Motor neuron (in vitro differentiated cells): ENCODE measurements around the gene EFR3B. TPM values are rescaled to one million over a fixed set of nuclear protein-coding genes. Genes with fewer than 3 reads are reported as not detected.
"Not testable (repeated sequence)": the region's sequence is repeated elsewhere in the genome, so short reads cannot be mapped to it uniquely, and the experiment has no call there.

Experiments used
- ATAC-seq, 8 experiments: fragments of 200-7000 bp; cut with Tn5 transposase; replicated peaks in 6 of 8; 2 replicates each; pipeline ENCODE4 v1.8.0; 2021; ENCODE audit warnings: mild to moderate bottlenecking in 8 of 8, moderate library complexity in 8 of 8
- H3K27ac ChIP-seq, 2 donors: fragments of 250-450 bp; sonication (Bioruptor Pico); 2 replicates each; pipeline ENCODE4 v1.9.0; 2021; ENCODE audit warnings: antibody characterized with exemption in 2 of 2, mild to moderate bottlenecking in 2 of 2, moderate library complexity in 1 of 2
- H3K4me1 ChIP-seq, 2 donors: fragments of 250-450 bp; sonication (Bioruptor Pico); replicated peaks in 1 of 2; 2 replicates each; pipeline ENCODE4 v1.6.1; 2021; ENCODE audit warnings: antibody characterized with exemption in 2 of 2, mild to moderate bottlenecking in 2 of 2, moderate library complexity in 1 of 2
- H3K4me3 ChIP-seq, 5 donors: fragments of 250-450 bp; sonication (Bioruptor Pico); 2 replicates each; pipeline ENCODE4 v1.9.0; 2021; ENCODE audit warnings: antibody characterized with exemption in 5 of 5, mild to moderate bottlenecking in 5 of 5, moderate library complexity in 4 of 5
- WGBS, 10 experiments: fragments of 450-650 bp; shearing (Covaris generic); methylation state at CpG; one replicate each; pipeline ENCODE4 v1.0.0; 2022; 5-methylcytosine and 5-hydroxymethylcytosine counted together
- in situ Hi-C, 9 experiments: fragments of 400-800 bp; cut with MboI; loops; one replicate each; pipeline ENCODE4 v1.15.0; 2021; ENCODE audit warnings: low sequenced_read_pairs in 9 of 9, low pct_unique_long_range_greater_than_20kb in 2 of 9; ENCODE audit not compliant: unreplicated experiment in 9 of 9
- total RNA-seq, 8 experiments: library from RNA; unstranded; fragments of 300-600 nt; gene quantifications; 2 replicates each; pipeline versions ENCODE4 v1.2.3 to v1.2.4, GENCODE V29; 2022

The EFR3B gene
- total RNA-seq, 8 experiments from 2014 or later: 12.3 to 30.7 (median 21.1) TPM

GRCh38 chr2:25125976-25126375 is 84.1 kb downstream of the EFR3B start:
- 80 to 100% (median 89%) methylated on average over 1 to 4 of the region's 4 CpGs; no CpG with 5 or more reads in 2 of the 10 experiments for WGBS, 10 experiments
- ATAC-seq: no peak
- H3K4me1 ChIP-seq: peaks cover 0 to 2% of the 10 kb centered on the region in 2 donors
- H3K4me3 ChIP-seq: no peak overlapping the region
- in situ Hi-C loops: loop anchor here in 3 of 9 experiments (10.0 to 25.0 kb wide), 3 partner anchors 139 to 714 kb away; partner anchors contain the start of gene DNAJC27 (in 1 of the 3)
- H3K27ac ChIP-seq: no peak overlapping the region

GRCh38 chr2:25127071-25127470 is 85.2 kb downstream of the EFR3B start:
- H3K27ac ChIP-seq, ATAC-seq, H3K4me1 ChIP-seq, H3K4me3 ChIP-seq: not testable (repeated sequence)
- WGBS, 10 experiments: 37 to 100% (median 65%) methylated on average over 2 to 3 of the region's 3 CpGs; no CpG with 5 or more reads in 4 of the 10 experiments
- in situ Hi-C loops: loop anchor here in 3 of 9 experiments (10.0 to 25.0 kb wide), 3 partner anchors 140 to 715 kb away; partner anchors contain the start of gene DNAJC27 (in 1 of the 3)

- ATAC-seq: no peak
- peaks cover 0 to 7% of the 10 kb centered on the region in 2 donors for H3K4me1 ChIP-seq
- H3K4me3 ChIP-seq: no peak overlapping the region
- 40 to 100% (median 86%) methylated on average over 1 to 3 of the region's 5 CpGs; no CpG with 5 or more reads in 5 of the 10 experiments for WGBS, 10 experiments
- in situ Hi-C loops: loop anchor here in 3 of 9 experiments (10.0 to 25.0 kb wide), 3 partner anchors 140 to 715 kb away; partner anchors contain the start of gene DNAJC27 (in 1 of the 3)
- H3K27ac ChIP-seq: no peak overlapping the region
These were observed 85.8 kb downstream of the EFR3B start for GRCh38 chr2:25127646-25128045.

- ATAC-seq: no peak
- 40 to 100% (median 85%) methylated on average over 1 to 11 of the region's 15 CpGs; no CpG with 5 or more reads in 4 of the 10 experiments for WGBS, 10 experiments
These were observed 88.1 kb downstream of the EFR3B start for GRCh38 chr2:25129901-25130520.

GRCh38 chr2:25131253-25131566 is 89.3 kb downstream of the EFR3B start:
- Histone ChIP-seq H3K27ac (no peak overlapping the region), H3K4me3 (no peak overlapping the region), H3K4me1 (peaks cover 0 to 7% of the 10 kb centered on the region in 2 donors)
- WGBS, 10 experiments: 86 to 100% (median 91%) methylated on average over 1 to 10 of the region's 24 CpGs; no CpG with 5 or more reads in 5 of the 10 experiments
- in situ Hi-C loops: loop anchor here in 4 of 9 experiments (10.0 to 25.0 kb wide), 3 partner anchors 144 to 719 kb away; no protein-coding TSS in a partner anchor
- ATAC-seq: no peak

More at GRCh38 chr2:25129901-25130520, 88.1 kb downstream of the EFR3B start:
- peaks cover 0 to 7% of the 10 kb centered on the region in 2 donors for H3K4me1 ChIP-seq
- no peak overlapping the region for H3K4me3 ChIP-seq
- no peak overlapping the region for H3K27ac ChIP-seq
- in situ Hi-C loops: loop anchor here in 4 of 9 experiments (10.0 to 25.0 kb wide), 4 partner anchors 143 to 718 kb away; partner anchors contain the start of gene DNAJC27 (in 1 of the 4)

- 47 to 82% (median 73%) methylated on average over 3 to 8 of the region's 53 CpGs; no CpG with 5 or more reads in 7 of the 10 experiments for WGBS, 10 experiments
- Histone ChIP-seq H3K27ac (no peak overlapping the region), H3K4me3 (no peak overlapping the region), H3K4me1 (peaks cover 0 to 7% of the 10 kb centered on the region in 2 donors)
- in situ Hi-C loops: loop anchor here in 4 of 9 experiments (10.0 to 25.0 kb wide), 3 partner anchors 144 to 719 kb away; no protein-coding TSS in a partner anchor
- ATAC-seq: peak in 7 of 8 experiments; percentile 14 to 84 (median 59)
These were observed 89.9 kb downstream of the EFR3B start for GRCh38 chr2:25131567-25132298.

- H3K4me3 ChIP-seq: no peak overlapping the region
- in situ Hi-C loops: loop anchor here in 4 of 9 experiments (10.0 to 25.0 kb wide), 3 partner anchors 145 to 720 kb away; no protein-coding TSS in a partner anchor
These were observed 90.4 kb downstream of the EFR3B start for GRCh38 chr2:25132299-25132635.

GRCh38 chr2:25132693-25133092 is 90.8 kb downstream of the EFR3B start:
- in situ Hi-C loops: loop anchor here in 4 of 9 experiments (10.0 to 25.0 kb wide), 3 partner anchors 145 to 720 kb away; no protein-coding TSS in a partner anchor

More at GRCh38 chr2:25132299-25132635, 90.4 kb downstream of the EFR3B start:
- Histone ChIP-seq H3K4me1 (peaks cover 0 to 7% of the 10 kb centered on the region in 2 donors), H3K27ac (no peak overlapping the region)
- ATAC-seq: peak in 4 of 8 experiments; percentile 13 to 35 (median 24)
- 43 to 100% (median 90%) methylated on average over 1 to 3 of the region's 9 CpGs; no CpG with 5 or more reads in 7 of the 10 experiments for WGBS, 10 experiments

GRCh38 chr2:25140535-25140934 is 98.7 kb downstream of the EFR3B start:
- in situ Hi-C loops: loop anchor here in 3 of 9 experiments (25.0 kb wide), 2 partner anchors 153 to 728 kb away; no protein-coding TSS in a partner anchor
- WGBS, 10 experiments: 82 to 100% (median 83%) methylated on average over 2 to 4 of the region's 4 CpGs; no CpG with 5 or more reads in 5 of the 10 experiments

More at GRCh38 chr2:25132693-25133092, 90.8 kb downstream of the EFR3B start:
- ATAC-seq: no peak
- H3K4me3 ChIP-seq: no peak overlapping the region
- H3K27ac ChIP-seq: no peak overlapping the region
- WGBS, 10 experiments: 87 to 100% (median 93%) methylated on average over 1 to 6 of the region's 13 CpGs; no CpG with 5 or more reads in 5 of the 10 experiments
- peaks cover 0 to 7% of the 10 kb centered on the region in 2 donors for H3K4me1 ChIP-seq

GRCh38 chr2:25141120-25141519 is 99.2 kb downstream of the EFR3B start:
- in situ Hi-C loops: loop anchor here in 3 of 9 experiments (25.0 kb wide), 2 partner anchors 154 to 729 kb away; no protein-coding TSS in a partner anchor

More at GRCh38 chr2:25140535-25140934, 98.7 kb downstream of the EFR3B start:
- H3K4me1 ChIP-seq, ATAC-seq, H3K4me3 ChIP-seq, H3K27ac ChIP-seq: not testable (repeated sequence)

GRCh38 chr2:25145803-25146202 is 103.9 kb downstream of the EFR3B start:
- H3K4me1 ChIP-seq: no peaks in the 10 kb centered on the region
- no peak for ATAC-seq
- H3K4me3 ChIP-seq: no peak overlapping the region
- WGBS, 10 experiments: 70 to 100% (median 92%) methylated on average over 1 to 3 of the region's 6 CpGs; no CpG with 5 or more reads in 4 of the 10 experiments
- in situ Hi-C loops: loop anchor here in 3 of 9 experiments (25.0 kb wide), 2 partner anchors 159 to 734 kb away; no protein-coding TSS in a partner anchor
- no peak overlapping the region for H3K27ac ChIP-seq

More at GRCh38 chr2:25141120-25141519, 99.2 kb downstream of the EFR3B start:
- H3K4me3 ChIP-seq: no peak overlapping the region
- H3K4me1 ChIP-seq: no peaks in the 10 kb centered on the region
- no peak for ATAC-seq
- no peak overlapping the region for H3K27ac ChIP-seq
- 85 to 100% (median 89%) methylated on average over 1 to 6 of the region's 8 CpGs; no CpG with 5 or more reads in 3 of the 10 experiments for WGBS, 10 experiments

- no peak for ATAC-seq
- no peaks in the 10 kb centered on the region for H3K4me1 ChIP-seq
- no peak overlapping the region for H3K4me3 ChIP-seq
- WGBS, 10 experiments: 80 to 100% (median 92%) methylated on average over 1 to 7 of the region's 10 CpGs; no CpG with 5 or more reads in 6 of the 10 experiments
- in situ Hi-C loops: loop anchor here in 3 of 9 experiments (25.0 kb wide), 2 partner anchors 160 to 735 kb away; no protein-coding TSS in a partner anchor
- no peak overlapping the region for H3K27ac ChIP-seq
These were observed 105.0 kb downstream of the EFR3B start for GRCh38 chr2:25146896-25147295.
